MM.1S (cell line): ENCODE data around the gene APOBEC2.

Source experiments
- DNase-seq: peaks from one replicate; pipeline ENCODE4 v3.0.0-alpha.2; 2015
- H2AFZ ChIP-seq: fragments of 300-600 bp; sonication (generic); 2 replicates; pipeline ENCODE4 v1.6.0; 2016; ENCODE audit warnings: antibody characterized with exemption, low read length
- H3F3A ChIP-seq: fragments of 300-600 bp; sonication (generic); 2 replicates; pipeline ENCODE4 v1.6.1; 2016; ENCODE audit warnings: mild to moderate bottlenecking, antibody characterized with exemption, low read length, moderate library complexity, mixed read lengths; ENCODE audit not compliant: insufficient read depth
- H3K27ac ChIP-seq: fragments of 300-600 bp; sonication (generic); 2 replicates; pipeline ENCODE4 v1.5.1; 2016; ENCODE audit warnings: mild to moderate bottlenecking, low read length
- H3K27me3 ChIP-seq: fragments of 300-600 bp; sonication (generic); replicated peaks from 2 replicates; pipeline ENCODE4 v1.6.0; 2016; ENCODE audit warnings: low read length; ENCODE audit not compliant: insufficient read depth
- H3K36me3 ChIP-seq: fragments of 300-600 bp; sonication (generic); replicated peaks from 2 replicates; pipeline ENCODE4 v1.6.1; 2016; ENCODE audit warnings: mild to moderate bottlenecking, low read length, mixed read lengths; ENCODE audit not compliant: insufficient read depth
- H3K4me1 ChIP-seq: fragments of 300-600 bp; sonication (generic); 2 replicates; pipeline ENCODE4 v1.6.1; 2016; ENCODE audit warnings: low read length, mixed read lengths
- H3K4me2 ChIP-seq: fragments of 300-600 bp; sonication (generic); 2 replicates; pipeline ENCODE4 v1.6.0; 2016; ENCODE audit warnings: low read depth, low read length
- H3K4me3 ChIP-seq: fragments of 300-600 bp; sonication (generic); 2 replicates; pipeline ENCODE4 v1.5.1; 2016; ENCODE audit warnings: low read length, mixed read lengths
- H3K79me2 ChIP-seq: fragments of 300-600 bp; sonication (generic); 2 replicates; pipeline ENCODE4 v1.6.1; 2016; ENCODE audit warnings: mixed run types, low read length, mixed read lengths
- H3K9ac ChIP-seq: fragments of 300-600 bp; sonication (generic); 2 replicates; pipeline ENCODE4 v1.6.1; 2016; ENCODE audit warnings: low read length, mixed read lengths
- H3K9me2 ChIP-seq: fragments of 300-600 bp; sonication (generic); replicated peaks from 2 replicates; pipeline ENCODE4 v1.6.1; 2016; ENCODE audit warnings: mild to moderate bottlenecking, low read length, mixed read lengths; ENCODE audit not compliant: insufficient read depth
- H3K9me3 ChIP-seq: fragments of 300-600 bp; sonication (generic); replicated peaks from 2 replicates; pipeline ENCODE4 v1.6.1; 2016; ENCODE audit warnings: mild to moderate bottlenecking, low read length, mixed read lengths; ENCODE audit not compliant: insufficient read depth
- H4K20me1 ChIP-seq: fragments of 300-600 bp; sonication (generic); 2 replicates; pipeline ENCODE4 v1.6.1; 2016; ENCODE audit warnings: mild to moderate bottlenecking, low read length, moderate library complexity, mixed read lengths; ENCODE audit not compliant: insufficient read depth
- CTCF ChIP-seq: fragments of 300-600 bp; sonication (generic); IDR thresholded peaks from 2 replicates; pipeline ENCODE4 v1.5.1; 2016; ENCODE audit warnings: antibody characterized with exemption, low read length, mixed read lengths
- EZH2 ChIP-seq: fragments of 300-600 bp; sonication (generic); optimal IDR thresholded peaks from 2 replicates; pipeline ENCODE3; 2017; ENCODE audit warnings: low read depth, mild to moderate bottlenecking, antibody characterized with exemption, low read length, mixed read lengths
- EZH2phosphoT487 ChIP-seq: fragments of 300-600 bp; sonication (generic); IDR thresholded peaks from 2 replicates; pipeline ENCODE4 v1.6.1; 2018; ENCODE audit warnings: antibody characterized with exemption, low read length

The APOBEC2 gene

DNA sequence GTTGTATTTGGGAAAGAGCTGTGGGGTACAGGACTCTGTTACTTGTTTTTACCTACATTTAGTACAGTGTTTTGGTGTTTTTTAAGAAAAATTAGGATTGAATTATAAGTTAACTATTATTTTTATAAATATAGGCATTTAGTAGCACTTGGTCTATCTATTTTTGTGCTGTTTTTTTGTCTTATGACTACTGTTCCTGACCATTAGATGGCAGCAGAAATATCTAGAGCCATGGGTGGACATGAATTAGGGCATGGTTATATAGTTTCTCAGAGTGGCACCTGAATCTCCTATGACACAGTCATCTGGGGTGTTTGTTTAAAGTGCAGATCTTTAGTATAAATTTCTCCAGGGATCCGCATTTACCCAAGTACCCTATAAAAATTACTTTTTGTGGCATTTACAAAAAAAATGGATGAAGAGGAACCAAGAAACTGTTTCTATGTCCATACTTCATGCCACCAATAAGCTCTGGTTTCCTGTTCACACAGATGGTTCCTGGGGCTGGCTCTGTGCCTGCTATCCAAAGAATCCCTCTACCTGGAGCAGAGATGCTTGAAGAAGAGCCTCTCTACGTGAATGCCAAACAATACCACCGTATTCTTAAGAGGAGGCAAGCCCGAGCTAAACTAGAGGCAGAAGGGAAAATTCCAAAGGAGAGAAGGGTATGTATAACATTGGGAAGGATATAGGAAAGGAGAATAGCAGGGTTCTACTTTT is 39.6 kb downstream of the APOBEC2 start:
- no peaks in the 10 kb centered on the region for H3K9me3 ChIP-seq
- H3K9me2 ChIP-seq = no peaks in the 10 kb centered on the region
- H3F3A ChIP-seq = no peaks in the 10 kb centered on the region
- H3K4me1 ChIP-seq = no peaks in the 10 kb centered on the region
- H3K4me3 ChIP-seq = no peak overlapping the region
- no peak overlapping the region for H3K9ac ChIP-seq
- peaks cover 17% of the 10 kb centered on the region for H3K36me3 ChIP-seq
- no peaks in the 10 kb centered on the region for H4K20me1 ChIP-seq
- peak; percentile 31 for DNase-seq
- TF ChIP-seq CTCF (peak; percentile 33), EZH2phosphoT487 (no peak), EZH2 (no peak)
- H3K27ac ChIP-seq = no peak overlapping the region
- no peaks in the 10 kb centered on the region for H3K27me3 ChIP-seq
- H3K79me2 ChIP-seq = 0 out of 2 replicates have a peak, but pooled peaks cover 3% of the 10 kb centered on the region
- no peak overlapping the region for H3K4me2 ChIP-seq
- no peak overlapping the region for H2AFZ ChIP-seq

DNA sequence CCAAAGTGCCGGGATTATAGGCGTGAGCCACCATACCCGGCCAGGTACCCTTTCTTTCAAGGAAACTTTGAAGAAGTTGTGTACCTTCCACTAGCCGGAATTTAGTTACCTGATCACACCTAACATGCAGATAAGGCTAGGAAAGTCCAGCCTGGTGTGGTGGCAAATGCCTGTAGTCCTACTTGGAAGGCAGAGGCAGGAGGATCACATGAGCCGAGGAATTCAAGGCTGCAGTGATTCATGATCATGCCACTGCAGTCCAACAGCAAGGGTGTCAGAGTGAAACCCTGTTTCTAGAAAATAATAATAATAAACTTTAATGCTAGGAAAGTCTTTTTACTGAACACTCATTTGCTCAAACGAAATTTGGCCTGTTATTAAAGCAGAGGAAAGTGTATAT is 40.7 kb downstream of the APOBEC2 start:
- Histone ChIP-seq H3K36me3 (peaks cover 26% of the 10 kb centered on the region), H2AFZ (no peak overlapping the region), H3F3A (no peaks in the 10 kb centered on the region), H3K4me3 (no peak overlapping the region), H3K9me2 (no peaks in the 10 kb centered on the region), H4K20me1 (no peaks in the 10 kb centered on the region), H3K79me2 (no peaks in the 10 kb centered on the region), H3K9ac (no peak overlapping the region), H3K27me3 (no peaks in the 10 kb centered on the region), H3K27ac (no peak overlapping the region), H3K4me1 (no peaks in the 10 kb centered on the region), H3K9me3 (no peaks in the 10 kb centered on the region), H3K4me2 (no peak overlapping the region)
- TF ChIP-seq EZH2 (no peak), CTCF (no peak), EZH2phosphoT487 (no peak)
- no peak for DNase-seq

DNA sequence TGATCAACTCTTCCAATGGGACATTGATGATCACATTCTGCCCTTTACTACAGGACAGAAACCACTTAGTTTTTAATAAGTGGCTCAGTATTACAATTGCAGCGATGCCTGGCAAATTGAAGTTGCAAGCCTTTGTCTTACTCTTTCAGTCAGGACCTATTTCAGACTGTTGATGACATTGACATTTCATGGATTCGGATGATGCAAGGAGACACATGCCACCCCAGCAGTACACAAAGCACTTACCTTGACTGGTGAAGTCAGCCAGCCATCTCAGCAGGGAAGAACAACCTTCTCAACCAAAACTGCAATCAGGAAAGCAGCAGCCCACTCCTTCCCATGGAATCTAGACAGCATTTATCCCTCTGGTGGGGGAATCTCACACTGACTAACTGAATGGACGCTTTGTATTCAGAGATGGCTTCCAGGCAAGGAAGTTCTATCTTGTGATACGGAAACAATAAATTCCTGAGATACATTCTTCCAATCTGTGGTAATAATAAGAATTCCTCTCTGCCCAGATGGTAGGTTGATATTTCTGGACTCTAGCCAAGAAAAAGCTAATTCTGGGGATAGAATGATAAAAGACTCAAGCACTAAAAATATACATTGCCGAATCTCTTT is 44.6 kb downstream of the APOBEC2 start:
- peaks cover 19% of the 10 kb centered on the region; the same call in 1 of the 2 replicates for H3K36me3 ChIP-seq
- H3K9me3 ChIP-seq = no peaks in the 10 kb centered on the region
- no peak overlapping the region for H3K9ac ChIP-seq
- H3K27me3 ChIP-seq = no peaks in the 10 kb centered on the region
- no peaks in the 10 kb centered on the region for H3K4me1 ChIP-seq
- H3K79me2 ChIP-seq = no peaks in the 10 kb centered on the region
- no peak overlapping the region for H2AFZ ChIP-seq
- TF ChIP-seq EZH2 (no peak), CTCF (no peak), EZH2phosphoT487 (no peak)
- DNase-seq = no peak
- no peaks in the 10 kb centered on the region for H3K9me2 ChIP-seq
- no peak overlapping the region for H3K27ac ChIP-seq
- no peak overlapping the region for H3K4me2 ChIP-seq
- no peaks in the 10 kb centered on the region for H3F3A ChIP-seq
- H4K20me1 ChIP-seq = no peaks in the 10 kb centered on the region
- no peak overlapping the region for H3K4me3 ChIP-seq
